WTC11 (cell line): Measurements from ENCODE around the gene SHTN1. TPM values are rescaled to one million over a fixed set of nuclear protein-coding genes. Genes with fewer than 3 reads are reported as not detected.

Source experiments
- ATAC-seq: fragments of 200-7000 bp; cut with Tn5 transposase; 2 replicates; pipeline ENCODE4 v1.10.0; 2021; ENCODE audit warnings: mild to moderate bottlenecking, moderate library complexity
- CTCF ChIA-PET: fragments of 300-600 bp; sonication (Branson Sonifier 250); formaldehyde crosslinking; loops from one replicate; lab custom pipeline; 2021; ENCODE audit warnings: antibody characterized with exemption; lab: Charles Lee
- POLR2A ChIA-PET: fragments of 350-600 bp; sonication (Branson Sonifier 250); formaldehyde crosslinking; loops from one replicate; lab custom pipeline; 2021; ENCODE audit warnings: antibody characterized with exemption; lab: Charles Lee
- DNase-seq: peaks from one replicate; pipeline ENCODE4 v3.0.0; 2021; ENCODE audit warnings: low spot score
- H3K27ac Mint-ChIP-seq: 2 replicates; pipeline ENCODE4 v1.8.0; 2021; ENCODE audit warnings: mixed read lengths
- H3K27me3 Mint-ChIP-seq: 2 replicates; pipeline ENCODE4 v1.8.0; 2021; ENCODE audit warnings: low read depth, mild to moderate bottlenecking, moderate library complexity, mixed read lengths
- H3K36me3 Mint-ChIP-seq: 2 replicates; pipeline ENCODE4 v1.8.0; 2021; ENCODE audit warnings: mixed read lengths
- H3K4me1 Mint-ChIP-seq: 2 replicates; pipeline ENCODE4 v1.8.0; 2022; ENCODE audit warnings: mixed read lengths
- H3K4me3 Mint-ChIP-seq: 2 replicates; pipeline ENCODE4 v1.8.0; 2021; ENCODE audit warnings: mild to moderate bottlenecking, moderate library complexity, mixed read lengths
- H3K9me3 Mint-ChIP-seq: 2 replicates; pipeline ENCODE4 v1.8.0; 2021; ENCODE audit warnings: mixed read lengths
- EMX1 ChIP-seq: fragments of 250-450 bp; sonication (Bioruptor Pico); IDR thresholded peaks from 2 replicates; pipeline ENCODE4 v1.8.0; 2021; ENCODE audit warnings: mild to moderate bottlenecking
- GABPB1 ChIP-seq: sonication (generic); formaldehyde crosslinking; IDR thresholded peaks from 2 replicates; pipeline ENCODE4 v1.8.1; 2023; ENCODE audit warnings: mild to moderate bottlenecking, missing genetic modification reagents
- JAZF1 ChIP-seq: fragments of 250-450 bp; sonication (Bioruptor Pico); IDR thresholded peaks from 2 replicates; pipeline ENCODE4 v1.9.0; 2021; ENCODE audit warnings: moderate library complexity, mild to moderate bottlenecking, inconsistent platforms
- JUN ChIP-seq: sonication (generic); formaldehyde crosslinking; IDR thresholded peaks from 2 replicates; pipeline ENCODE4 v1.8.0; 2023; ENCODE audit warnings: mild to moderate bottlenecking, missing genetic modification reagents
- MYBL2 ChIP-seq: sonication (generic); formaldehyde crosslinking; IDR thresholded peaks from 2 replicates; pipeline ENCODE4 v1.8.1; 2023; ENCODE audit warnings: mild to moderate bottlenecking, moderate library complexity, missing genetic modification reagents
- NR3C1 ChIP-seq: sonication (generic); formaldehyde crosslinking; conservative IDR thresholded peaks from 2 replicates; pipeline ENCODE4 v1.8.1; 2023; ENCODE audit warnings: low read depth, mild to moderate bottlenecking, missing genetic modification reagents
- OVOL2 ChIP-seq: fragments of 250-450 bp; sonication (Bioruptor Pico); IDR thresholded peaks from 2 replicates; pipeline ENCODE4 v1.9.0; 2021; ENCODE audit warnings: mild to moderate bottlenecking, borderline replicate concordance
- RORB ChIP-seq: fragments of 250-450 bp; sonication (Bioruptor Pico); IDR thresholded peaks from 2 replicates; pipeline ENCODE4 v1.9.0; 2021; ENCODE audit warnings: mild to moderate bottlenecking
- SMAD4 ChIP-seq: sonication (generic); formaldehyde crosslinking; IDR thresholded peaks from 2 replicates; pipeline ENCODE4 v1.8.0; 2022; ENCODE audit warnings: mild to moderate bottlenecking, missing genetic modification reagents
- TEAD1 ChIP-seq: sonication (generic); formaldehyde crosslinking; IDR thresholded peaks from 2 replicates; pipeline ENCODE4 v1.8.0; 2022; ENCODE audit warnings: mild to moderate bottlenecking, missing genetic modification reagents
- TP53 ChIP-seq: sonication (generic); formaldehyde crosslinking; IDR thresholded peaks from 2 replicates; pipeline ENCODE4 v1.8.1; 2023; ENCODE audit warnings: mild to moderate bottlenecking, missing genetic modification reagents
- ZNF219 ChIP-seq: sonication (generic); formaldehyde crosslinking; IDR thresholded peaks from 2 replicates; pipeline ENCODE4 v1.8.0; 2023; ENCODE audit warnings: missing genetic modification reagents, mild to moderate bottlenecking, borderline replicate concordance
- ZNF317 ChIP-seq: sonication (generic); formaldehyde crosslinking; IDR thresholded peaks from 2 replicates; pipeline ENCODE4 v1.8.1; 2023; ENCODE audit warnings: low read depth, mild to moderate bottlenecking, moderate library complexity, missing genetic modification reagents, borderline replicate concordance
- ZNF671 ChIP-seq: fragments of 250-450 bp; sonication (Bioruptor Pico); IDR thresholded peaks from 2 replicates; pipeline ENCODE4 v1.8.0; 2021; ENCODE audit warnings: mild to moderate bottlenecking
- total RNA-seq: library from RNA; stranded (reverse); gene quantifications from 3 replicates; pipeline ENCODE4 v1.2.3, GENCODE V29; 2021
- TF ChIP-seq, protein P1 (sequence below): sonication (generic); formaldehyde crosslinking; IDR thresholded peaks from 2 replicates; pipeline ENCODE4 v1.8.0; 2023; ENCODE audit warnings: mild to moderate bottlenecking, missing genetic modification reagents
- TF ChIP-seq, protein P2 (sequence below): sonication (generic); formaldehyde crosslinking; IDR thresholded peaks from 2 replicates; pipeline ENCODE4 v1.8.1; 2023; ENCODE audit warnings: mild to moderate bottlenecking, missing genetic modification reagents, moderate library complexity
- TF ChIP-seq, protein P3 (sequence below): sonication (generic); formaldehyde crosslinking; IDR thresholded peaks from 2 replicates; pipeline ENCODE4 v1.8.0; 2022; ENCODE audit warnings: missing genetic modification reagents
- TF ChIP-seq, protein P4 (sequence below): sonication (generic); formaldehyde crosslinking; IDR thresholded peaks from 2 replicates; pipeline ENCODE4 v1.8.0; 2022; ENCODE audit warnings: mild to moderate bottlenecking, missing genetic modification reagents
- TF ChIP-seq, protein P5 (sequence below): sonication (generic); formaldehyde crosslinking; IDR thresholded peaks from 2 replicates; pipeline ENCODE4 v1.8.1; 2022; ENCODE audit warnings: low read depth, mild to moderate bottlenecking, moderate library complexity, missing genetic modification reagents, borderline replicate concordance

The SHTN1 gene
- total RNA-seq, 1 experiment from 2014 or later = 11.0 TPM

DNA sequence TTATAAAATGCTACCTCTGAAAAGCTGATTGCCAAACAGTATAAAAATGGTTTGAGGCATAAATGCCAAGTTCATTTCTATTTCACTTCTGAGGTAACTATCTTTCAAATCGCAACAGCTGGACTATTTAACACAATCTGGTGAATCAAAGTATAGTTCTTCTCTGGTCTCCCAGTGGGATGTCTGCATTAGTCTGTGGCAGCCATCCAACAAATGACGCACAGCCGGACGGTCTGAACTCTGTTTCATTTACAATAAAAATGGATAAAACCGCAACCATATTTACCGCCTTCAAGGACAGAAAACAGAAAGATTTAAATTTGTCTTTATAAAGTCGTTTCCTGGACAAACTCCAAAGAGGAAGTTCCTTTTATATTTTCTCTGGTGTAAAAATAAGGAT is 113.8 kb downstream of the SHTN1 start:
- H3K36me3 Mint-ChIP-seq = no peaks in the 10 kb centered on the region
- H3K4me3 Mint-ChIP-seq = no peak overlapping the region
- H3K9me3 Mint-ChIP-seq = no peaks in the 10 kb centered on the region
- no peak for ATAC-seq
- TF ChIP-seq OVOL2 (CRISPR knock-in tag) (no peak), SMAD4 (CRISPR knock-in tag) (no peak), TEAD1 (no peak), RORB (CRISPR knock-in tag) (no peak), MYBL2 (no peak), JAZF1 (CRISPR knock-in tag) (no peak)
- TF ChIP-seq, protein P1, sequence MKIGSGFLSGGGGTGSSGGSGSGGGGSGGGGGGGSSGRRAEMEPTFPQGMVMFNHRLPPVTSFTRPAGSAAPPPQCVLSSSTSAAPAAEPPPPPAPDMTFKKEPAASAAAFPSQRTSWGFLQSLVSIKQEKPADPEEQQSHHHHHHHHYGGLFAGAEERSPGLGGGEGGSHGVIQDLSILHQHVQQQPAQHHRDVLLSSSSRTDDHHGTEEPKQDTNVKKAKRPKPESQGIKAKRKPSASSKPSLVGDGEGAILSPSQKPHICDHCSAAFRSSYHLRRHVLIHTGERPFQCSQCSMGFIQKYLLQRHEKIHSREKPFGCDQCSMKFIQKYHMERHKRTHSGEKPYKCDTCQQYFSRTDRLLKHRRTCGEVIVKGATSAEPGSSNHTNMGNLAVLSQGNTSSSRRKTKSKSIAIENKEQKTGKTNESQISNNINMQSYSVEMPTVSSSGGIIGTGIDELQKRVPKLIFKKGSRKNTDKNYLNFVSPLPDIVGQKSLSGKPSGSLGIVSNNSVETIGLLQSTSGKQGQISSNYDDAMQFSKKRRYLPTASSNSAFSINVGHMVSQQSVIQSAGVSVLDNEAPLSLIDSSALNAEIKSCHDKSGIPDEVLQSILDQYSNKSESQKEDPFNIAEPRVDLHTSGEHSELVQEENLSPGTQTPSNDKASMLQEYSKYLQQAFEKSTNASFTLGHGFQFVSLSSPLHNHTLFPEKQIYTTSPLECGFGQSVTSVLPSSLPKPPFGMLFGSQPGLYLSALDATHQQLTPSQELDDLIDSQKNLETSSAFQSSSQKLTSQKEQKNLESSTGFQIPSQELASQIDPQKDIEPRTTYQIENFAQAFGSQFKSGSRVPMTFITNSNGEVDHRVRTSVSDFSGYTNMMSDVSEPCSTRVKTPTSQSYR (CRISPR knock-in tag) = no peak
- ChIA-PET CTCF (interaction anchor here (1.1 kb wide), 1 partner anchor 277 kb away, joined by 3 read pairs; no protein-coding TSS in a partner anchor), POLR2A (no interaction called here)
- H3K4me1 Mint-ChIP-seq = peaks cover 45% of the 10 kb centered on the region
- no peaks in the 10 kb centered on the region for H3K27me3 Mint-ChIP-seq
- DNase-seq = no peak
- no peak overlapping the region for H3K27ac Mint-ChIP-seq

DNA sequence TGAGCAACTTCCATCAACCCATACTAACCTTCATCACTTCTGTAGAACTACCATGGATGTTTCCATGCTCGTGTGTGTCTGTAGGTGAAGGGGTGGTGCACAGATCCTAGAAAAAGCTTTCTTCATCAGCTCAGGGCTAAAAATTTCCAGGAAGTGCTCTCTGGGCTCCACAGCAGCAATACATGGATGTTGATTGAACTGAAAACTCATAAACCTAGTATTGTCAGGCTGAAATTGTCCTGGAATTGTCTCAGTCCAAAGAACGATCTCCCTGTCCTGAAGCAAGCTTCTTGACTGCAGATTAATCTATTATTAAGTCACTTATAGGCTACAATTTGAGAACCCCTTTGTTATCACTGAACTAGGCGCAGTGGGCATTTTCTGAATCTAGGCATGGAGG is 115.9 kb downstream of the SHTN1 start:
- ATAC-seq = no peak
- Mint-ChIP-seq H3K27me3 (no peaks in the 10 kb centered on the region), H3K4me1 (peaks cover 41% of the 10 kb centered on the region), H3K36me3 (no peaks in the 10 kb centered on the region), H3K27ac (peak overlapping the region; percentile 60; the same call in 1 of the 2 replicates), H3K4me3 (no peak overlapping the region), H3K9me3 (no peaks in the 10 kb centered on the region)
- CTCF ChIA-PET = interaction anchor here (0.7 to 1.6 kb wide), 4 partner anchors 53 to 617 kb away, joined by 3 to 9 read pairs (median 3); no protein-coding TSS in a partner anchor
- no peak for DNase-seq
- TF ChIP-seq JUN (no peak), ZNF317 (CRISPR knock-in tag) (no peak), TP53 (no peak)
- TF ChIP-seq, protein P2, sequence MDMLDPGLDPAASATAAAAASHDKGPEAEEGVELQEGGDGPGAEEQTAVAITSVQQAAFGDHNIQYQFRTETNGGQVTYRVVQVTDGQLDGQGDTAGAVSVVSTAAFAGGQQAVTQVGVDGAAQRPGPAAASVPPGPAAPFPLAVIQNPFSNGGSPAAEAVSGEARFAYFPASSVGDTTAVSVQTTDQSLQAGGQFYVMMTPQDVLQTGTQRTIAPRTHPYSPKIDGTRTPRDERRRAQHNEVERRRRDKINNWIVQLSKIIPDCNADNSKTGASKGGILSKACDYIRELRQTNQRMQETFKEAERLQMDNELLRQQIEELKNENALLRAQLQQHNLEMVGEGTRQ (CRISPR knock-in tag) = no peak
- TF ChIP-seq, protein P3, sequence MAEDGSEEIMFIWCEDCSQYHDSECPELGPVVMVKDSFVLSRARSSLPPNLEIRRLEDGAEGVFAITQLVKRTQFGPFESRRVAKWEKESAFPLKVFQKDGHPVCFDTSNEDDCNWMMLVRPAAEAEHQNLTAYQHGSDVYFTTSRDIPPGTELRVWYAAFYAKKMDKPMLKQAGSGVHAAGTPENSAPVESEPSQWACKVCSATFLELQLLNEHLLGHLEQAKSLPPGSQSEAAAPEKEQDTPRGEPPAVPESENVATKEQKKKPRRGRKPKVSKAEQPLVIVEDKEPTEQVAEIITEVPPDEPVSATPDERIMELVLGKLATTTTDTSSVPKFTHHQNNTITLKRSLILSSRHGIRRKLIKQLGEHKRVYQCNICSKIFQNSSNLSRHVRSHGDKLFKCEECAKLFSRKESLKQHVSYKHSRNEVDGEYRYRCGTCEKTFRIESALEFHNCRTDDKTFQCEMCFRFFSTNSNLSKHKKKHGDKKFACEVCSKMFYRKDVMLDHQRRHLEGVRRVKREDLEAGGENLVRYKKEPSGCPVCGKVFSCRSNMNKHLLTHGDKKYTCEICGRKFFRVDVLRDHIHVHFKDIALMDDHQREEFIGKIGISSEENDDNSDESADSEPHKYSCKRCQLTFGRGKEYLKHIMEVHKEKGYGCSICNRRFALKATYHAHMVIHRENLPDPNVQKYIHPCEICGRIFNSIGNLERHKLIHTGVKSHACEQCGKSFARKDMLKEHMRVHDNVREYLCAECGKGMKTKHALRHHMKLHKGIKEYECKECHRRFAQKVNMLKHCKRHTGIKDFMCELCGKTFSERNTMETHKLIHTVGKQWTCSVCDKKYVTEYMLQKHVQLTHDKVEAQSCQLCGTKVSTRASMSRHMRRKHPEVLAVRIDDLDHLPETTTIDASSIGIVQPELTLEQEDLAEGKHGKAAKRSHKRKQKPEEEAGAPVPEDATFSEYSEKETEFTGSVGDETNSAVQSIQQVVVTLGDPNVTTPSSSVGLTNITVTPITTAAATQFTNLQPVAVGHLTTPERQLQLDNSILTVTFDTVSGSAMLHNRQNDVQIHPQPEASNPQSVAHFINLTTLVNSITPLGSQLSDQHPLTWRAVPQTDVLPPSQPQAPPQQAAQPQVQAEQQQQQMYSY (CRISPR knock-in tag) = no peak
- POLR2A ChIA-PET = no interaction called here

DNA sequence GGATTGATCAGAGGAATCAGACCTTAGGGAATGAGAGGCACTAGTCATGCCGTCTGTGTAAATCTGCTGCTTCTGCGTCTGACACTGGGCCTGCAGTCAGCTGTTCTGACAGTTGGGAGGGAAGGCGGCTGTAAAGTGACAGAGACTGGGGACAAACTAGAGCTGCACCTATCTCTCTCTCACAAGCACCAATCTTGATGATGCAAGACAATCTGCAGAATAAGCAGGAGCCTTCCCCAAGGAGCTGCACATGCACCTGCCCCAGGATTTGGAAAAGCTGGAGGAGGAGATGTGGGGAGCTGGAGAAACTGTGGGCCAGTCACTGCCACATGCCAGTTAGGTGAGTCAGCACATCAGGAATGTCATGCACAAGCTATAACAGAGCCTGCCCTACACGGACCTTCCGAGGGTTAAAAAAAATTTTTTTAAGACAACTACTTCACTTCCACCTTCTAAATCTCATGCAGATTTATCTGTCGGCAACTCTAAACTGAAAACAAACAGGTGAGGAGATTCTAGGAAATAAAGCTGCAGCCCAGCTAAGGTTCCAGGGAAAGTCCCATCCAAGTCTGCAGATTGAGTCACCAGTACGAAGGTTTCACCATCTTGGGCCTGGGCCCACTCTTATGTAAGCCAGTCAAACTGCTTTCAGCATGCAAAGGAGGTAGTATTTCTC is 116.5 kb downstream of the SHTN1 start:
- Mint-ChIP-seq H3K27ac (0 out of 2 replicates have a peak overlapping the region, but pooled peaks have one; percentile 60), H3K4me3 (no peak overlapping the region), H3K36me3 (no peaks in the 10 kb centered on the region), H3K27me3 (no peaks in the 10 kb centered on the region), H3K9me3 (no peaks in the 10 kb centered on the region), H3K4me1 (peaks cover 36% of the 10 kb centered on the region)
- ChIA-PET POLR2A (interaction anchor here (0.6 kb wide), 1 partner anchor 31 kb away, joined by 4 read pairs; no protein-coding TSS in a partner anchor), CTCF (interaction anchor here (0.5 to 1.6 kb wide), 6 partner anchors 15 to 618 kb away, joined by 3 to 9 read pairs (median 3); no protein-coding TSS in a partner anchor)
- DNase-seq = peak; percentile 27
- ATAC-seq = peak; percentile 76
- no peak for TF ChIP-seq NR3C1
- no peak for TF ChIP-seq EMX1 (CRISPR knock-in tag)
- TF ChIP-seq, protein P4, sequence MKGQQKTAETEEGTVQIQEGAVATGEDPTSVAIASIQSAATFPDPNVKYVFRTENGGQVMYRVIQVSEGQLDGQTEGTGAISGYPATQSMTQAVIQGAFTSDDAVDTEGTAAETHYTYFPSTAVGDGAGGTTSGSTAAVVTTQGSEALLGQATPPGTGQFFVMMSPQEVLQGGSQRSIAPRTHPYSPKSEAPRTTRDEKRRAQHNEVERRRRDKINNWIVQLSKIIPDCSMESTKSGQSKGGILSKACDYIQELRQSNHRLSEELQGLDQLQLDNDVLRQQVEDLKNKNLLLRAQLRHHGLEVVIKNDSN (CRISPR knock-in tag) = no peak
- no peak for TF ChIP-seq GABPB1 (CRISPR knock-in tag)
- TF ChIP-seq, protein P5, sequence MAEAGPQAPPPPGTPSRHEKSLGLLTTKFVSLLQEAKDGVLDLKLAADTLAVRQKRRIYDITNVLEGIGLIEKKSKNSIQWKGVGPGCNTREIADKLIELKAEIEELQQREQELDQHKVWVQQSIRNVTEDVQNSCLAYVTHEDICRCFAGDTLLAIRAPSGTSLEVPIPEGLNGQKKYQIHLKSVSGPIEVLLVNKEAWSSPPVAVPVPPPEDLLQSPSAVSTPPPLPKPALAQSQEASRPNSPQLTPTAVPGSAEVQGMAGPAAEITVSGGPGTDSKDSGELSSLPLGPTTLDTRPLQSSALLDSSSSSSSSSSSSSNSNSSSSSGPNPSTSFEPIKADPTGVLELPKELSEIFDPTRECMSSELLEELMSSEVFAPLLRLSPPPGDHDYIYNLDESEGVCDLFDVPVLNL = no peak
- no peak for TF ChIP-seq ZNF671 (CRISPR knock-in tag)
- TF ChIP-seq ZNF219 (CRISPR knock-in tag) = no peak
